Endothelial cell (in vitro differentiated cells): ENCODE data around the gene EPB42. TPM values are rescaled to one million over a fixed set of nuclear protein-coding genes. Genes with fewer than 3 reads are reported as not detected.
"Not testable (repeated sequence)": the region's sequence is repeated elsewhere in the genome, so short reads cannot be mapped to it uniquely, and the experiment has no call there.

Source experiments
- DNase-seq: peaks from one replicate; pipeline ENCODE4 v3.0.0; 2021; ENCODE audit warnings: low spot score
- H3K27ac Mint-ChIP-seq: one replicate; pipeline ENCODE4 v1.8.0; 2021; ENCODE audit warnings: mixed read lengths, inconsistent platforms; ENCODE audit not compliant: unreplicated experiment
- H3K27me3 Mint-ChIP-seq: one replicate; pipeline ENCODE4 v1.8.0; 2021; ENCODE audit warnings: mild to moderate bottlenecking, moderate library complexity, mixed read lengths, inconsistent platforms; ENCODE audit not compliant: unreplicated experiment
- H3K36me3 Mint-ChIP-seq: one replicate; pipeline ENCODE4 v1.8.0; 2021; ENCODE audit warnings: mild to moderate bottlenecking, low read depth, mixed read lengths, inconsistent platforms; ENCODE audit not compliant: unreplicated experiment
- H3K4me1 Mint-ChIP-seq: one replicate; pipeline ENCODE4 v1.8.0; 2021; ENCODE audit warnings: mild to moderate bottlenecking, mixed read lengths, inconsistent platforms; ENCODE audit not compliant: unreplicated experiment
- H3K4me3 Mint-ChIP-seq: one replicate; pipeline ENCODE4 v1.8.0; 2021; ENCODE audit warnings: mild to moderate bottlenecking, mixed read lengths, inconsistent platforms; ENCODE audit not compliant: unreplicated experiment
- H3K9me3 Mint-ChIP-seq: one replicate; pipeline ENCODE4 v1.8.0; 2021; ENCODE audit warnings: mixed read lengths, inconsistent platforms; ENCODE audit not compliant: unreplicated experiment
- total RNA-seq: library from RNA; stranded (reverse); fragmentation: NEBNext Ultra II Directional; extraction: Animal tissue kit (Norgen Biotek cat#: 25700); gene quantifications from one replicate; pipeline ENCODE4 v1.2.1, GENCODE V29; 2021; ENCODE audit not compliant: unreplicated experiment
- TF ChIP-seq, protein P1 (sequence below): fragments of 200-600 bp; sonication (generic); IDR thresholded peaks from one replicate; pipeline ENCODE4 v1.5.0; 2021; ENCODE audit warnings: antibody characterized with exemption; ENCODE audit not compliant: unreplicated experiment

Gene EPB42
- total RNA-seq, 1 donor from 2014 or later: not detected

DNA sequence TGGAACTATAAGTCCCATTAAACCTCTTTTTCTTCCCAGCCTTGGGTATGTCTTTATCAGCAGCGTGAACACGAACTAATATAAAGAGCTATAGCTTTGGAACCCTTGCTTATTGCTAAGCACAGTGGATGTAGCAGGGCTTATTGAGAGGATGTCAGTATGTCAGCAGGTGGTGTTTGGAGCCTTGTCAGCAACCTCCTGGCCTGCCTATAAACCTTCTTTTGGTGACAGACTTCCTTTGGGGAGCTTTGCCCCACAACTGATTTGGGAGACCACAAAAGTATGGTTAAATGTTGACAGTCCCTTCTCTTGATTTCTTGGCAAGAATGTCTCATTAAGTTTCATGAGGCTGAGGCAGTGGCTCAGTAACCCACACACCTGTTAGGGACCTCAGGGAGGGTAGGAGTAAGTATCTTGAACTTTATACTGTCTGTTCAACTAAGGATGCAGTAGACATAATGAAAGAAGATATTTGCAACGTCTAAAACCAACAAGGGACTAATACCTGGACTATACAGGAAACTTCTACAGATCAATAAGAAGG lies 20.8 kb downstream of the EPB42 start:
- Mint-ChIP-seq H3K4me3 (no peak overlapping the region), H3K9me3 (no peaks in the 10 kb centered on the region), H3K27me3 (peaks cover 2% of the 10 kb centered on the region), H3K4me1 (no peaks in the 10 kb centered on the region), H3K27ac (no peak overlapping the region), H3K36me3 (peaks cover 18% of the 10 kb centered on the region)
- DNase-seq: no peak
- TF ChIP-seq, protein P1, sequence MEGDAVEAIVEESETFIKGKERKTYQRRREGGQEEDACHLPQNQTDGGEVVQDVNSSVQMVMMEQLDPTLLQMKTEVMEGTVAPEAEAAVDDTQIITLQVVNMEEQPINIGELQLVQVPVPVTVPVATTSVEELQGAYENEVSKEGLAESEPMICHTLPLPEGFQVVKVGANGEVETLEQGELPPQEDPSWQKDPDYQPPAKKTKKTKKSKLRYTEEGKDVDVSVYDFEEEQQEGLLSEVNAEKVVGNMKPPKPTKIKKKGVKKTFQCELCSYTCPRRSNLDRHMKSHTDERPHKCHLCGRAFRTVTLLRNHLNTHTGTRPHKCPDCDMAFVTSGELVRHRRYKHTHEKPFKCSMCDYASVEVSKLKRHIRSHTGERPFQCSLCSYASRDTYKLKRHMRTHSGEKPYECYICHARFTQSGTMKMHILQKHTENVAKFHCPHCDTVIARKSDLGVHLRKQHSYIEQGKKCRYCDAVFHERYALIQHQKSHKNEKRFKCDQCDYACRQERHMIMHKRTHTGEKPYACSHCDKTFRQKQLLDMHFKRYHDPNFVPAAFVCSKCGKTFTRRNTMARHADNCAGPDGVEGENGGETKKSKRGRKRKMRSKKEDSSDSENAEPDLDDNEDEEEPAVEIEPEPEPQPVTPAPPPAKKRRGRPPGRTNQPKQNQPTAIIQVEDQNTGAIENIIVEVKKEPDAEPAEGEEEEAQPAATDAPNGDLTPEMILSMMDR: no peak

DNA sequence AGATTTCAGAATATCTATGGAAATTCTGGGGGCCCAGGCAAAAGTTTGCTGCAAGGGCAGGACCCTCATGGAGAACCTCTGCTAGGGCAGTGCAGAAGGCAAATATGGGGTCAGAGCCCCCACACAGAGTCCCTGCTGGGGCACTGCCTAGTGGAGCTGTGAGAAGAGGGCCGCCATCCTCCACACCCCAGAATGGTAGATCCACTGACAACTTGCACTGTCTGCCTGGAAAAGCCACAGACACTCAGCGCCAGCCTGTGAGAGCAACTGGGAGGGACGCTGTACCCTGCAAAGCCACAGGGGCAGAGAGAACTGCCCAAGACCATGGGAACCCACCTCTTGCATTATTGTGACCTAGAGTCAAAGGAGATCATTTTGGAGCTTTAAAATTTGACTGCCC lies 21.8 kb downstream of the EPB42 start:
- Mint-ChIP-seq H3K36me3 (peaks cover 18% of the 10 kb centered on the region), H3K4me3 (no peak overlapping the region), H3K27ac (no peak overlapping the region), H3K9me3 (no peaks in the 10 kb centered on the region), H3K4me1 (no peaks in the 10 kb centered on the region), H3K27me3 (peaks cover 2% of the 10 kb centered on the region)
- TF ChIP-seq, protein P1: no peak
- DNase-seq: no peak

DNA sequence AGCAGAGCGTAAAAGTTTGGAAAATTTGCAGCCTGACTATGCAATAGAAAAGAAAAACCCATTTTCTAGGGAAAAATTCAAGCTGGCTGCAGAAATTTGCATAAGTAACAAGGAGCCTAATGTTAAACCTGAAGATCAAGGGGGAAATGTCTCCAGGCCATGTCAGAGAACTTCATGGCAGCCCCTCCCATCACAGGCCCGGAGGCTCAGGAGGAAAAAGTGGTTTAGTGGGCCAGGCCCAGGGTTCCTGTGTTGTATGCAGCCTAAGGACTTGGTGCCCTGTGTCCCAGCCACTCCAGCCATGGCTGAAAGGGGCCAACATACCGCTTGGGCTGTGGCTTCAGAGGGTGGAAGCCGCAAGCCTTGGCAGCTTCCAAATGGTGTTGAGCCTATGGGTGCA lies 22.3 kb downstream of the EPB42 start:
- not testable (repeated sequence) for H3K4me3 Mint-ChIP-seq, H3K27me3 Mint-ChIP-seq, H3K9me3 Mint-ChIP-seq, H3K4me1 Mint-ChIP-seq, DNase-seq, H3K27ac Mint-ChIP-seq
- peaks cover 18% of the 10 kb centered on the region for H3K36me3 Mint-ChIP-seq

DNA sequence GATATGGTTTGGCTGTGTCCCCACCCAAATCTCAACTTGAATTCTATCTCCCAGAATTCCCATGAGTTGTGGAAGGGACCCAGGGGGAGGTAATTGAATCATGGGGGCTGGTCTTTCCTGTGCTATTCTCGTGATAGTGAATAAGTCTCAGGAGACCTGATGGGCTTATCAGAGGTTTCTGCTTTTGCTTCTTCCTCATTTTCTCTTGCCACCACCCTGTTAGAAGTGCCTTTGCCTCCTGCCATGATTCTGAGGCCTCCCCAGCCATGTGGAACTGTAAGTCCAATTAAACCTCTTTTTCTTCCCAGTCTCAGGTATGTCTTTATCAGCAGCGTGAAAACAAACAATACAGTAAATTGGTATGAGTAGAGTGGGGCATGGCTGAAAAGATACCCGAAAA lies 23.0 kb downstream of the EPB42 start:
- H3K4me3 Mint-ChIP-seq, H3K4me1 Mint-ChIP-seq, H3K9me3 Mint-ChIP-seq, H3K27ac Mint-ChIP-seq, DNase-seq, H3K27me3 Mint-ChIP-seq: not testable (repeated sequence)
- H3K36me3 Mint-ChIP-seq: peaks cover 20% of the 10 kb centered on the region

DNA sequence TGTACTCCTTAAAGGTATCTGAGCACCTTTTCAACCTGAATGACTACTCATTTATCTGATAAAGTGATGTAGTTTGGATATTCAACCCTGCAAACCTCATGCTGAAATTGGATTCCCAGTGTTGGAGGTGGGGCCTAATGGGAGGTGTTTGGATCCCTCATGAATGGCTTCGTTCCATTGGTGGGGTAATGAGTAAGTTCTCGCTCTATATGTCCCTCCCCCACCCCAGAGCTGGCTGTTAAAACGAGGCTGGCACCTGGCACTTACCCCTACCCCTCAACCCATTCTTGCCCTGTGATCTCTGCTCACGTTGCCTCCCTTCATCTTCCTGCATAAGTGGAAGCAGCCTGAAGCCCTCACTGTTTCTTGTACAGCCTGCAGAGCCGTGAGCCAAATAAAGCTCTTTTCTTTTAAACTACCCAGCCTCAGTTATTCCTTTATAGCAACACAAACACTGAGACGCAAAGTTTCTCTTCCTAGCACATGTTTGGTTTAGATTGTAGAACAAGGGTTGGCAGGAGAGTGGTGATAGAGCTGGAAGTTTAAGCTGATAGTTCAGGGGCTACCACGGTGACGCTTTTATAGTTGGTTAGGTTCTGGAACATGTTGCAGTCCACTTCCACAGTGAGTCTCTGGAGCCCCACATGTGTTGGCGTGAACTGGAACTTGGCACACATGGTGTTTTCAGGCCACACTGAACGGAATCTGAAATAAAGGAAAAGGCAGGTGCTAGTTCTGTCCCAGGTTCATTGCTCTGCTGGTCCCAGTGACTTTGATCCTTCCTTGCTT lies 23.9 kb downstream of the EPB42 start:
- Mint-ChIP-seq H3K27me3 (no peaks in the 10 kb centered on the region), H3K4me3 (peak overlapping the region; percentile 19), H3K9me3 (no peaks in the 10 kb centered on the region), H3K27ac (no peak overlapping the region), H3K4me1 (no peaks in the 10 kb centered on the region), H3K36me3 (peaks cover 25% of the 10 kb centered on the region)
- TF ChIP-seq, protein P1: no peak
- no peak for DNase-seq

DNA sequence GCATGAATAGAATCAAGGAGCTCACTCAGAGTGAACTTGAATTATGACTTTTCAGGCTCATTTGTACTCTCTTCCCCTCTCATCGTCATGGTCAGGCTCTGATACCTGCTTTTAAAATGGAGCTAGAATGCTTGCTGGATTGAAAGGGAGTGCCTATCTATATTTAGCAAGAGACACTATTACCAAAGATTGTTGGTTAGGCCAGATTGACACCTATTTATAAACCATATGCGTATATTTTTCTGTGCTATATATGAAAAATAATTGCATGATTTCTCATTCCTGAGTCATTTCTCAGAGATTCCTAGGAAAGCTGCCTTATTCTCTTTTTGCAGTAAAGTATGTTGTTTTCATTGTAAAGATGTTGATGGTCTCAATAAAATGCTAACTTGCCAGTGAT lies 26.0 kb downstream of the EPB42 start:
- Mint-ChIP-seq H3K4me3 (no peak overlapping the region), H3K4me1 (no peaks in the 10 kb centered on the region), H3K27ac (no peak overlapping the region), H3K36me3 (peaks cover 25% of the 10 kb centered on the region), H3K27me3 (no peaks in the 10 kb centered on the region), H3K9me3 (no peaks in the 10 kb centered on the region)
- TF ChIP-seq, protein P1: no peak
- DNase-seq: no peak
